GM19468 (cell line): ENCODE measurements around the gene PROP1.
"Not testable (repeated sequence)": the region's sequence is repeated elsewhere in the genome, so short reads cannot be mapped to it uniquely, and the experiment has no call there.

Experiments used
- ATAC-seq: cut with Tn5 transposase; IDR thresholded peaks from one replicate; pipeline ENCODE4 v1.9.1; 2021; ENCODE audit warnings: mild to moderate bottlenecking, moderate library complexity, moderate number of reproducible peaks; ENCODE audit not compliant: unreplicated experiment; ENCODE audit errors: extremely low read depth

PROP1 gene

DNA sequence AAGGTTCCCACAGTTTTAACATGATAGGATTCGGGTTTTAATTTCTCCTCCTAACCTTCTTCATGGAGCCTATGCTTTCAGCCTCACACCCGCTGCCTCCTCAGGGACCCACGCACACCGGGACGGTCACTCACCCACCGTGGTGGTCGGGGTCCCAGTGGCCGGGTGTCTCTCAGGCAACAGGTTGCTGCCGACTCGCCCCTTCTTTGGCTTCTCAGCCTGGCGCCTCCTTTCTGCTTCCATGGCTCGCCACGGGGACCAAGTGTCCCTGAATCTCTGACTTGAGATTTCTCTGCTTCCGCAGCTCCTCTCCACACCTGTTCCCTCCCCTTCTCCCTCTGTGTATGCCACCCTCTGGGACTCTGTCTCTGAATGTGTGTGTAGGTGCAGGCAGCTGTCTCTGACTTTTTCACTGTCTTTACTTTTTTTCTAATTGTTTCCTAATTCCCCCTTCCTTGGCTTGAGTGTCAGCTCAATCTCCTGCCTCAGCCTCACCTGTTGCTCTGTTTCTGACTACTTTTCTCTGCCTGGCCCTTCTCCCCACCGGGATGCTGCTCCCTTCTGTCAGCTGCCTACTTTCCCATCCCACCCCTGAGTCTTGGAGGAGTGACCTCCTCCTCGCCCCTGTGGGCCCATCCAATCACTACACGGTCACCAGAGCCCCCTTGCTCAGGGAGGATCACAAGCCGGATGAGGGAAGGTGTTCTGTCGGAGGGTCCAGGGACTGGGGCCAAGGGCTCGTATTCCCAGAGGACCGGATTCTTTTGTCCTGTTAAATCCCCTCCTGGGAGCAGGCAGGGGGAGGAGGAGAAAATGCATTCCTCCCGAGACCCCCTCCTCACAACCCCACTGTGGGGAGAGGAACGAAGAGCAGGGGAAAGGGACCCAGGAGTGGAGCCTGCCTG lies at the start of gene PROP1:
PROP1 (minus strand) TSS at position 552 of the 905 bp plus-strand sequence; CDS start at position 243, 309 bp downstream.
- no peak for ATAC-seq

- ATAC-seq, result not testable (repeated sequence)
Observed at GRCh38 chr5:178019379-178020030, 23.5 kb upstream of the PROP1 start.

- ATAC-seq, result not testable (repeated sequence)
Observed at GRCh38 chr5:178012758-178013157, 16.7 kb upstream of the PROP1 start.

DNA sequence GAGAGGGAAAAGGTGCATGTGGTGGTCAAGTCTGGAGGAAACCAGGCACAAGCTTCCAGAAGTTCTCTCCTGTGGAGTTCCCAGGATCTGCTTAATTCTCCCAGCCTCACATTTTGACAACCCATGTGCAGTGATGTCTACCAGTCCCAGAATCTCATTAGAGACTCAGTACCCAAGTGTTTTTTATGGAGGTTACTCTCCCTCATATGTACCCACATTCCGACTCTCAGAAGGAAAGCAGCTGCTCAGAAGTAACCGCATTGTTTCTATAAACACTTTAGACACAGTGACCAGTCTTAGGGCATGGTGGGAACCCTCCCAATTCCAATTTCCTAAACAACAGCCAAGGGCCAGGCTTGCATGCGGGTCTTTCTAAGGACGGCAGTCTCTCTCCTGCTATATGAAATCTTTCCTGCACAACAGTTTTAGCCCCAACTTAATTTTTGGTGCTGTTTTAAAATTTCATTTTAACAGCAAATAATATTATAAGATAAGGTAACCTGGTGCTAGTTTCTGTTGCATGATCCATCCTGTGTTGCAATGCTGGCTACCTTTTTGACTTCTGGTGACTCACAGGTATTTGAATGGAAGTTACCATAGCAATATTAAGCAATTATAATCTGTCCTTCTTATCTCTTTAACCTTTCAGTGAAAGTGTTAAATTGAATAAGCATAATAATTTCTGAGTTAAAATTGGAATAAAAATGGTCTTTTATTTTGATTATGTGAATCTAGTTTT lies 15.9 kb upstream of the PROP1 start:
- not testable (repeated sequence) for ATAC-seq

DNA sequence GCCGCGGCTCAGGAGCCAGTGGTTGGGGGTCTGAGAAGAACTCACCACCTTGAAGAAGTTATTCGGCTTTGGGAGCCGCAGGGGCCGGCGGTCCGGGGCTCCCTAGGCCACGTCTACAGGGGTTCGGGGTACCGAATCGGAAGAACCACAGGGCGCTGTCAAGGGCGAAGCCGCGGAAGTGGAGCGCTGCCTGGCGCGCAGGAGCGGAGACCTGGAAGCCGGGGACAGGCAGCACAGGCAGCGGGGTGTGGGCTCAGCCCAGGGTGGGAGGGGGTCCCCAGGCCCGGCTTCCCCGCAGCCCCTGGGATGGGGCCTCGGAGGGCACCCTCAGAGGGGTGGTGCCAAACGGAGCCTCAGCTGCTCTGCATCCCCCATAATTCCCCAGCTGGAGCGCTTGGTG lies 11.2 kb upstream of the PROP1 start:
- ATAC-seq, result not testable (repeated sequence)

- ATAC-seq, result peak; percentile 55
Observed at GRCh38 chr5:178006536-178007231, 10.6 kb upstream of the PROP1 start.

DNA sequence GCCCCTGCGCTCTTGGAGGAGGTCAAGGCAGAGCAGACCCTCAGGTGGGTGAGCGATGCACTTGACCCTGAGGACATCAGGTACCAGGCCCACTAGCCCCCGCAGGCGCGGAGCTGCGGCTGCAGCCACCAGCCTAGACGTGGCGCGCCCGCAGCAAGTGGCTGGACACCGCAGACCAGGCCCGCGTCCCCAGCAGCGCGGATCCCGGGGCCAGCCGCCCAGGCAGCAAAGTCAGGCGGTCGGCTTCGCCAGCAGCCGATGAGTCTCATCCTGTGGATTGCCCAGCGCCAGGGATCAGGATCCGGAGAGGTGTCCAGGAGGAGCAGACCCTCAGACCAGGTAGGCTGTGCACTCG lies 10.1 kb upstream of the PROP1 start:
- not testable (repeated sequence) for ATAC-seq

- no peak for ATAC-seq
Observed at GRCh38 chr5:177997846-177998245, 1.8 kb upstream of the PROP1 start.

DNA sequence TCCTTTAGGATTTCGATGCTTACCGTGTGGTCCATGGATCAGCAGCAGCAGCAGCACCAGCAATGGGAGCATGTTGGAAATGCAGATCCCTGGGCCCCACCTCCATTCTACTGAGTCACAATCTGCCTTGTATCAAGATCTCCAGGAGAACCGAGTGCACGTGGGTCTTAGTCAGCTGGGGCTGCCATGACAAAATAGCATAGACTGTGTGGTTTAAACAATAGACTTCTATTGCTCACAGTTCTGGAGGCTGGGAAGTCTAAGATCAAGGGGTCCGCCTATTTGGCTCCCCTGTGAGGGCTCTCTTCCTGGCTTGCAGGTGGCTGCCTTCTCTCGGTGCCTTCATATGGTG lies 1.3 kb upstream of the PROP1 start:
- no peak for ATAC-seq

- ATAC-seq, result no peak
Observed at GRCh38 chr5:177996660-177997318, 747 bp upstream of the PROP1 start.

GRCh38 chr5:177994561-177995190 lies 1.4 kb downstream of the PROP1 start:
- no peak for ATAC-seq

- ATAC-seq, result no peak
Observed at GRCh38 chr5:177994063-177994462, 2.0 kb downstream of the PROP1 start.

DNA sequence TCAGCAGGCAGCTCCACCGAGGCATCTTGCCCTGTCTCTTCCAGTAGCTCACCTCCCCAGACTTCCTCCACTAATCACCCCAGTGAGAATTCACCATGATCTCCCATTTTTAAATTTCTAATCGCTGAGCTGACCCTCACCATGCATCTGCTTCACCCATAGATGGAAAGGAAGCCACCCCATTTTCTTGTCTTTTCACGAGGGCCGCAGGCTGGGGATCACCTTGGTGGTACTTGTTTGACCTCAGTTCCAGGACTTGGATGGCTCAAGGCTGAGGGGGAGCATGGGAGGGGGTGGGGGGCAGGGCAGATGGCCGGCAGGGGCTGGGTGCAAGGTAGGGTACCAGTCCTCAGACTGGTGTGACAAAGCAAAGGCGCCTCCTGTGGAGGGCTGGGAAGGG lies 3.6 kb downstream of the PROP1 start:
- ATAC-seq, result no peak

DNA sequence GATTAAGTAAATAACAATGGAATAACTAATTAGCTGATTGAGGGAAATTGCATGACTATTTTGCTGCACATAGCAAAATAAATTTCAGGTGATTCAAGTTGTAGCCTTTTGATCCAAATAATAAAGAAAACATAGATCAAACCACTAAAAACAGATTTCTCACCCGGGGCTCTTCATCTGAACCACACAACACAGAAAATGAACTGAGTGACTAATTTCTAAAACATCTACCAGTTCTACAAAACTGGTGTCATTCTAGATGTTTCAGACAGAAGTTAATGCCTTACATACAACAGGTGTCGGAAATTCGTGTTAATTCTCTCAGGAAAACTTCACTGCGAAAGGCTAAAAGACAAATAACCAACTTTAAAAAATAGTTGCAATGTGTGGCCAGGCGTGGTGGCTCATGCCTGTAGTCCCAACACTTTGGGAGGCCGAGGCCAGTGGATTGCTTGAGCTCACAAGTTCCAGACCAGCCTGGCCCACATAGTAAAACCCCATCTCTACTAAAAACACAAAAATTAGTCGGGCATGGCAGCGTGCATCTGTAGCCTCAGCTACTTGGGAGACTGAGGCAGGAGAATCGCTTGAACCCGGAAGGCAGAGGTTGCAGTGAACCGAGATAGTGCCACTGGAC lies 6.9 kb downstream of the PROP1 start:
- ATAC-seq, result no peak

- ATAC-seq, result no peak
Observed at GRCh38 chr5:177987326-177987725, 8.7 kb downstream of the PROP1 start.

DNA sequence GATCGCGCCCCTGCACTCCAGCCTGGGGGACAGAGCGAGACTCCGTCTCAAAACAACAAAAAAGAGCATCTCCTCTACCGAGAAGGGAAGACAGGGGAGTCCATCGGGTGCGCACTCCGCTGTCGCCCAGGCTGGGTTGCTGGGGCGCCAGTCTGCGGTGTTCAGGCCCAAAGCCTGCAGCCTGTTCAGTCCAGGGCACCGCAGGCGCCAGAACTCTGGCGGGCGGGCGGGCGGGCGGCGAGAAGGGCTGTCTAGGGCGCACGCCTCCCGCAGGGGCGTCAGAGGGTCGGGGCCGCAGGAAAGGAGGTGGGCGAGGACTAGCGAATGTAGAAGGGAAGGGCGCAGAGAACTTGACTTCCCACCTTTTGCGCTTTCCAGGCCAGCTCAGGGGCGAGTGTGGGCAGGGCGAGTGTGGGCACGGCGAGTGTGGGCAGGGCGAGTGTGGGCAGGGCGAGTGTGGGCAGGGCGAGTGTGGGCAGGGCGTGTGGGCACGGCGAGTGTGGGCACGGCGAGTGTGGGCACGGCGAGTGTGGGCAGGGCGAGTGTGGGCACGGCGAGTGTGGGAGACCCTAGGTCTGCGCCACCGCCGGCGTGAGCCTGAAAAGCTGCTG lies 10.5 kb downstream of the PROP1 start:
- no peak for ATAC-seq

DNA sequence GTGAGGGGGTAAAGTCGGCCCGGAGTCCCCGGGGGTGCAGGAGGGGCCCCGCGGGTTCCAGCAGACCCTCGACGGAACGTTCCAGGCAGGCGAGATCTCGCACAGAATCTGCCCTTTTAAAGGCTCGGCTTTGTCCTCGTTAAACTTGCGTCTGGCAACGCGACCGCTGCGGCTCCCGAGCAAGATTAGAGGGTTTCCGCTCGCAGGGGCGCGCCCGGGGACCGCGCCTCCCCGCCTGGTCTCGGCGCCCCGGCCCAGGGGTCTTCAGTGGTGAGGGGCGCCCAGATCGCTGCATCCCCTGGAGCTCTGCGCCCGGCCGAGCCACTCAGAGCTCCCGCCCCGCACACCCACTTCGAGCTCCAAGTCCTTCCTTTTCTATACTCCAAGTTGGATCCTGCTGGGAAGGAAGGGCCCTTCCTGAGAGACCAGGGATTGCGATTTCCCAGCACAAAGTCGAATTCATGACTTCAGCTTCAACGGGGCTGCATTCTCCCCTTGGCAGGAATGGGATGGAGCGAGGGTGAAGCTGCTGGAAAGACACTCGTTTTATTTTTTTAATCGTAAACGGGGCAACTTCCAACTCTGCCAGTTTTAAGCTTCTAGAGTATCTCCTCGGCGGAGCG lies 11.3 kb downstream of the PROP1 start:
- ATAC-seq, result no peak
